GM19351 (cell line): Measurements from ENCODE around the gene TRIM14.
"Not testable (repeated sequence)": the region's sequence is repeated elsewhere in the genome, so short reads cannot be mapped to it uniquely, and the experiment has no call there.

Experiments used
- ATAC-seq: cut with Tn5 transposase; IDR thresholded peaks from one replicate; pipeline ENCODE4 v1.9.1; 2021; ENCODE audit warnings: mild to moderate bottlenecking, moderate library complexity; ENCODE audit not compliant: unreplicated experiment

The TRIM14 gene

DNA sequence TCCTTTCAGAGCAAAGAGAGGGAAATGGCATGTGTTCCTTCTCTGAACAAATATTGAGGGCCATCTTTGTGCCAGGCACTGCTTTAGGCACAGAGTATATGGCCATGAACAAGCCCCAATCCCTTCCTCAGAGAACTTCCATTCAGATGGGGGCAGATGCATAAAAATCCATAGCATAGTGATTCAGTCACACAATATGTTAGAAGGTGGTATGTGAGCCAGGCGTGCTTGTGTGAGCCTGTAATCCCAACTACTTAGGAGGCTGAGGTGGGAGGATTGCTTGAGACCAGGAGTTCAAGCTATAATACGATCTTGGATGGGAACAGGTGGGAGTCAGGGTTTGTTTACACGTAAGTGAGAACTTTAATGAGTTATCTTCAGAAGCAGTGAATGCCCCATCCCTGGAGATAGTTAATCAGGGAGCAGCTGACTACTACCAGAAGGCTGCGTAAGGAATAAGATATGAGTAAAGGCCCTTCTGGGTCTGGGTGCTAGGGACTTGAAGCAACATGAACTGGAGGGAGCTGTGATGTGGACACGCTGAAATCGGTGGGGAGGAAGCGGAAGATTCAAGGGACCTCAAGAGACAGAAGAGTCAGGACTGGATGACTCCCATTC, 35.3 kb downstream of the TRIM14 start:
- ATAC-seq = no peak

DNA sequence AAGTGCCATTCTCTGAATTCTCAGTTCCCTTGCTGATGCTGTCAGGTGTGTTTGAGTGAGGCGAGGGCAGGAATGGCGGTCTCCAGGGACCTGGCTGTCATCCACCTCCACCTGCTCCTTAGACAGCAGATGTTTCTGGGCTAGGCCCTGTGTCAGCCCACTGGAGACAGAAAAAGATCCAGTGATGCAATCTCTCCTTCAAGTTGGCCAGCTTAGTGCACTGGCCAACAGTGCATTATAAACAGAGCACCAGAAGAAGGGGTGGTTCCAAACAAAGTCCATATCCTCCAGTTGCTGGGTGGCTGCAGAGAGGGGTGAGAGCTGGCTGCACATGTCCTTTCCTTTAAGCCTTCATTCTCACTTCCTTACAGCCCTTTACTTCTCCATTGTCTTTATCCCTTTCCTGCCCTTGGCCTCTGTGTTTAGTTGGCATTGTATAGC, 35.9 kb downstream of the TRIM14 start:
- ATAC-seq = no peak

DNA sequence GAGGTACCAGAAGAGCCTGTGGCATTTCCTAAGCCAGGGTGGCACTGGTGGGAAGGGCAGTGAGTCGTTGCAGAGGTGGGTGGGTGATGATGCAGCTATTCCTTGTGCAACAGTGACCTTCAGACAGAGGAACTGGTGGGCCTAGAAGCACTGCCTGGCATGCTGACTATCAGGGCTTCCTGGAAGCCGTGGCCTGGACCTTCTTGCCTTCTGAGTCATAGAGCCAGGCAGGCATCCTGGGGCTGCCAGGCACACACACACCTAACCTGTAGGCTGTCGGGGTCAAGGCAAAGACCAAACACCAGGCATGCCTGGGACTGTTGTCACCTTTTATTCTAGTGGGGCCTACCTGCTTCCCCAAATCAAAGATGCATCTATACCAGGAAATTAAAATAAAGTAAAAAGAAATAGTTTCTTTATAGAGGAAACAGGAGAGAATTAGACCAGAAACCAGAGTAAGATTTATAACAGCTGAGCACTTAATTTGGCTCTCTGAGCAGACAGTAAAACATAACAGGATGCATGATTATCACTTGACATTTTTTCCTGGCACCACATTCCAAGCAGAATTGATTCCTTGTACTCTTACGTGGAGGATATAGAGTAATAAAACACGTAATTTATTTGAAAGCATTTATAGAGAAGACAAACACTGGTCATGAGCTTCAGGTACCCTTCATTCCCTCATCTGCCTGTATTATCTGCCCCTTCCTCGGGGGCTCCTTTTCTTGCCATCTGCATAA, 37.4 kb downstream of the TRIM14 start:
- no peak for ATAC-seq

DNA sequence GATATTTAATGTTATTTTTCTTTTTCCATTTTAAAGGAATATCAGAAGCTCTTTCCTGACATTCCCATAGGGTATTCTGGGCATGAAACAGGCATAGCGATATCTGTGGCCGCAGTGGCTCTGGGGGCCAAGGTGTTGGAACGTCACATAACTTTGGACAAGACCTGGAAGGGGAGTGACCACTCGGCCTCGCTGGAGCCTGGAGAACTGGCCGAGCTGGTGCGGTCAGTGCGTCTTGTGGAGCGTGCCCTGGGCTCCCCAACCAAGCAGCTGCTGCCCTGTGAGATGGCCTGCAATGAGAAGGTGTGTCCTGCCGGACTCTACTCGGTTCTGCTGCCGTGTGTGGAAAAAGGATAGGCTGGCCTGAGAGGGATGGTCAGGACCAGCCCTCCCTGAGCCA, 38.2 kb downstream of the TRIM14 start:
- no peak for ATAC-seq

DNA sequence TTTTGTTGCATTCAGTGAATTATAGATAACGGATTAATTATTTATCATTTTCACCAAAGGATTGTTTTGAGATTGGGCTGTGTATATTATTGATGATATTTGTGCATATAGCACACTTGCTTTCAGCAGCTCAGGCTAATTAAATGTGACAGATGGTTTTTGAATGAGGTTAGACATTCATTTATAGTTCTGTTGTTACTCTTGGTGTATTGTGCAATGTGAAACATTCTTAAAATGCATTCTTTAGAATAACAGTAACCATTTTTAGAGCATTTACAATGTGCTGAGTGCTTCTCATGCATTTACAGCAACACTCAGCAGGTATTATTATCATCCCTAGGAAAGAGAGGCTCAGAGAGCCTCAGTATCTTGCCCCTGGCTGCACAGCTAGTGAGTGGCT, 38.7 kb downstream of the TRIM14 start:
- ATAC-seq = no peak

DNA sequence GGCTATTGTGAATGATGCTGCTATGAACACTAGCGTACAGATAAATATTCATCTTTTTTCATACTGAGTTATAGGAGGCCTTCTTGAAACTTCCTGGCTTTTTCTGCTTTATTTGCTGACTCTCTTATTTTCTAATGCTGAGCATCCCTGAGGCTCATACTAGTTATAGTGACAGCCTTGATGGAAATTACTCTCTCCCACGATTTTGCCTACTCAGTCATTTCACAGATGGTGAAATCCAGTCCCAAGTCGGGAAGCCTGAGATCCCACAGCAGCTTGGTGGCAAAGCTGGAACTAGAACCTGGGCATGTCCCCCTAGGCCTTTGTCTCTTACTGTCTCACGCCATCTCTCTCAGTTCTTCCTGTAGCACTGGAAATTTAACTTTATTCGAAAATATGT, 40.1 kb downstream of the TRIM14 start:
- ATAC-seq = no peak

DNA sequence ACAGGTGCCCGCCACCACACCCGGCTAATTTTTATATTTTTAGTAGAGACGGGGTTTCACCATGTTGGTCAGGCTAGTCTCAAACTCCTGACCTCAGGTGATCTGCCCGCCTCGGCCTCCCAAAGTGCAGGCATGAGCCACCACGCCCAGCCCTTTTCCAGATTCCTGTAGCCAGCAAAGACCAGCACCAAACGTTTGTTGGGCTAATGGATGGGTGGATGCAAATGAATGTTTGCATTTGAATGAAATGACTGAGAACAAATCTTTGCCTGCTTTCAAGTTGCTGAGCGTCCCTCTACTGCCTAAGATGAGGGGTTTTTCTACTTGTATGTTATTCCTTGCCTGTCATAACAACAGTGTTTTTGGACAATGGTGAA, 42.5 kb downstream of the TRIM14 start:
- ATAC-seq = not testable (repeated sequence)

DNA sequence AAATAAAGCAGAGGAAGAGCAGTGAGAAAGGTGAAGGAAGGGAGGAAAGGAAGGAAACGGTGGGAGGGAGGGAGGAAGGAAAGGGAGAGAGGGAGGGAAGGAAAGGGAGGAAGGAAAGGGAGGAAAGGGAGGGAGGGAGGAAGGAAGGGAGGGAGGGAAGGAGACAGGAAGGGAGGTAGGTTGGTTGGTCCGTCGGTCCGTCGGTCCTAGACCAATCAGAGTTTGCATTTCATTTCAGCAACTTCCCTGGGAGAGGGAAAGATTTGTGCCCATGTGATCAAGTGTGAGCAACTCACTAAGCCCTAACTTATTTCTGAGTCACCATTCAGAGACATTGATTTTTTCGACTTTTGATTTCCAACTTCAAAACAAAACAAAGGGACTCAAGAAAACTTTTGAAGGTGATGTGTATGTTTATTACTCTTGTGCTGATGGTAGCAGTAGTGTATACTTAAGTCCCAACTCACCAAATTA, 43.7 kb downstream of the TRIM14 start:
- no peak for ATAC-seq

DNA sequence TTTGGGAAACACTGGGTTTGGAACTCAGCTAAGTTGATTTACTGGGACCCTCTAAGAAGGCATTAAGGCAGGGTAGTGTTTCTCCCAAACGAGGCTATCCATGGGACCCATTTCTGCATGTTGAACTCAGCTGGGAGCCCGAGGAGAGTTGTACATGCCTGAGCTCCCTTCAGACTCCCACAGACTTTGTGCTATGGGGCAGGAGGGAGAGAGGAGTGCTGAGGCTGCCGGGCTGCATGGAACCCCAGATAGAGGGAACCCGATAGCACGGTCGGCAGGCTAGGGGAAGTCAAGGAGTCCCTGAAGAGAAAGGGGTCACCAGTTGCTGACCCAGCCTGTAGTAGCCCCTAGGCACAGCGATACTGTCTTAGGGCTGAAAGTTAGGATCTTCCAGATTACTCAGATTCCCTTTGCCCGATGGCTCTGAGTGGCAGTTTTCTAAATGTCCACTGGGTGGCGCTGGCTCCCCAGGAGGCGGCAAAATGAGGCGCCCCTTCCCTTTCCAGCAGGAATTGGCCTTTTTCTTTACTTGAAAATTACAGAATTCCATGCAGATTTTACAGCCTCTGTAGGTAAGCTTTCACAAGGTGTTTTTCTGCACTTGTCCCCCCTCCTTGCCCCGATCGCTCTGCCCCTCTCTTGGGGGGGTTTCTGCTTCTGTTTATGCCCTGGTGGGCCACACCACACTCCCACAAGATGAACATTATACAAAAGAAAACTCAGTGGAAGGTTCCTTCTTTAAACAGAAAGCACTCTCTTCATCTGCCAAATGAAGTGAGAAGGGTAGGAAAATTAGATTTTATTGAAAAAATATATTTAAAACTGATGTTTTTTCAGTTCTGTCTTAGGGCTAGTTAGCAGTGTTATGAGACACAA, 44.7 kb downstream of the TRIM14 start:
- ATAC-seq = no peak

DNA sequence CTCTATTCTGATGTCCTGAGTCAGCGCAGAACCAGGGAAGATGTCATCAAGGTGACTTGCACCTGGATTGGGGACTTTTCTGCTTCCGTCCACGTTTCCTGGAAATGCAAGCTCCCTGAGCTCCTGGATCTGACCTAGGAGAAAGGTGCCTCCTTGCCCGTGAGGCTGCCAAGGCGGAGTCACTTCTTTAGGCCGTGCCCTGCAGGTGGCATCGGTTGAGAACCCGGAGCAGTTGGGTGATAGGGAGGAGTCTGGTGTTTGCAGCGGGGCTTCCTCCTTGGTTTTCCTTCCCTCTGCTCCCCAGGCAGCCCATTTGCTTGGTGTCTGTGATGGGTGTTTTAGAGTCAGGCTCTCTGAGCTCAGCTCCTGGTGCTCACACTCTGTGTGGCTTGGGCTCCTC, 47.3 kb downstream of the TRIM14 start:
- no peak for ATAC-seq

DNA sequence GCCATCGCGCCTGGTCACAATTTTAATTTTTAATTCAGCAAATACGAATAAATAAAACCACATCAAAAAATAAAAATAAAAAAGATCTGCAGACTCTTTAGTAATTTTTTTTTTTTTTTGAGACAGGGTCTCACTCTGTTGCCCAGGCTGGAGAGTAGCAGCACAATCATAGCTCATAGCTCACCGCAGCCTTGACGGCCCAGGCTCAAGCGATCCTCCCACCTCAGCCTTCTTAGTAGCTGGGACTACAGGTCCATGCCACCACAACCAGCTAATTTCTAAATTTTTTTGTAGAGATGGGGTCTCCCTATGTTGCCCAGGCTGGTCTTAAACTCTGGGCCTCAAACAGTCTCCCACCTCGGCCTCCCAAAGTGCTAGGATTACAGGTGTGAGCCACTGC, 48.3 kb downstream of the TRIM14 start:
- no peak for ATAC-seq

DNA sequence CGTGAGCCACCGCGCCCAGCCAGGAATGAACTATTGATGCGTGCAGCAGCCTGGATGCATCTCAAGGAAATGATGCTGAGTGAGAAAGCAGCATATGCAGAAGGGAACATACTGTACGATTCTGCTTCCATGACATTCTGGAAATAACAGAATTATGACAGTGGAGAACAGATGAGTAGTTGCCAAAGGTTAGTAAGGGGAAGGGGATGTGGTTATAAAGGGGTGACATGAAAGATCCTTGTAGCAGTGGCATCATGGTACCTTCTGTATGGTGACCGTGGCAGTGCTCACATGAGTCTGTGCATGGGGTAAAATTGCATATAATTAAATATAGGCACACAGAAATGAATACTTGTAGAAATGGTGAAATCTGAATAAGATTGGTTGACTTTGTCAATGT, 49.5 kb downstream of the TRIM14 start:
- ATAC-seq = no peak

DNA sequence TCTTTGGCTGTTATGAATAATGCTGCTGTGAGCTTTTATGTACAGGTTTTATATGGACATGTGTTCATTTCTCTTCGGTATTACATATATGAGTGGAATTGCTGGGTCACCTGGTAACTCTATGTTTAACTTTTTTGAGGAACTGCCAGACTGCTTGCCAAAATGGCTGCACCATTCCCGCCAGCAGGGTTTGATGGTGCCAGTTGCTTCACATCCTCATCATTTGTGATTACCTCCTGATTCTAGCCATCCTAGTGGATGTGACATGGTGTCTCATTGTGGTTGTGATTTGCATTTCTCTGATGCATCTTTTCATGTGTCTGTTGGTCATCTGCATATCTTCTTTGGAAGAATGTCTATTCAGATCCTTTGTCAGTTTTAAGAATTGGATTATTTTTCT, 51.8 kb downstream of the TRIM14 start:
- no peak for ATAC-seq

DNA sequence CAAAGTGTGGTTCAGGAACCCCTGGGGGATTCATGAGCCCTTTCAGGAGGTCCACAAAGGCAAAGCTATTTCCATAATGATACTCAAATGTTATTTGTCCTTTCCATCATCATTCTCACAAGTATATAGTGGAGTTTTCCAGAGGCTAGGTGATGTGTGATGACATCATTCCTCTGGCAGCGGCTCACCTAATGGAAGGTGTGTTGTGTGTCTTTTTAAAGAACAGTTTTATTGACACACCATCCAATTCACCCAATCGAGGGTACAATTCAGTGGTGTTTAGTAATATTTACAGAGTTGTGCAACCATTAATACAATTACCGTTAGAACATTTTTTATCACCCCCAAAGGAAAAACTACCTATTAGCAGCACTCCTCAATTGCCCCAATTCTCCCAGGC, 52.8 kb downstream of the TRIM14 start:
- ATAC-seq = no peak

DNA sequence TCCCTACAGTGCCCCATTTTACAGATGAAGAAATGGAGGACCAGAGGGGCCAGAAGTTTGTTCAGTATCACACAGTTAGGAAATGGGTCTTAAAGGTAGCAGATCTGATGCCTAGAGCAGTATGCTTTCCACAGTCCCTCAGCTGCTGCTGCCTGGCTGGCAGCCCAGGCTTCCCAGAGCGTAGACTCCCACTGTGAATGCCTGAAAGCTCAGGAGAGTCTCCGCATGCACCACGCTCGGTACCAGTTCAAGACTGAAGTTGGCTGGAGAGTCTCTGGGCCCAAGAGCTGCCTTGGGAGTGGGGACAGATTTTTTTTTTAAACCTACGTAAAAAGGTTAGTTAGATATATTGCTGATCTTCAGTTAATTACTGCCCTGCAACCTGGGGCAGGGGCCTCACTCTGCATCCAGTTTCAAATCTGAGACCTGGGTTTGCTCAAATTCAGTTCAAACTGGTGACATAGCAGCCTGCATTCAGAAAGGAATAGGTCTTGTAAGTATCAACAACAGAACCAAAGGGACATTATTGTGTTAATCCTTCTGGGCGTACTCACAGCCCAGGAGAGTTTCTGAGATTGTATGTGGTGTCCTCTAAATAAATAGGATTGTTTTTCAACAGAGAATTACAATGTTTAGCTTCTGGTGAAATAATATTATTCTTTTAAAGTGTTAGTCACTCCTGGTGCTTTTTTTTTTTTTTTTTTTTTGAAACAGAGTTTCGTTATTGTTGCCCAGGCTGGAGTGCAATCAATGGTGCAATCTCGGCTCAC, 54.2 kb downstream of the TRIM14 start:
- ATAC-seq = no peak

DNA sequence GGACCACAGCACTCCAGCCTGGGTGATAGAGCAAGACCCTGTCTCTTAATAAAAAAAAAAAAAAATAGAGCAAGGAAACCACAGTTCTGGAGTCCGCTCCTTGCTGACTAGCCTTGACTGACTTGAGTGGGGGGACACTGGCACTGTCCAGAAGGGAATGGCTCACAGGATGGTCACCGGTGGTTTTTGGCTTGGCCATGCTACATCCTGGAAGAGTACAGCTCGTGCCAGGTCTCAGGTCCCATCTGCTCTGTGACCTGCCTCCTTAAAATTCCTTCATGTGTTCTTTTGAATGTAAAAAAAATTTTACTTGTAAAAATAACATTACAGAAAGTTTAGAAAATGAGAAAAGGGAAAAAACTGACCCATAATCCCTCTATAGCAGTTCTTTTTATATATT, 56.9 kb downstream of the TRIM14 start:
- no peak for ATAC-seq

DNA sequence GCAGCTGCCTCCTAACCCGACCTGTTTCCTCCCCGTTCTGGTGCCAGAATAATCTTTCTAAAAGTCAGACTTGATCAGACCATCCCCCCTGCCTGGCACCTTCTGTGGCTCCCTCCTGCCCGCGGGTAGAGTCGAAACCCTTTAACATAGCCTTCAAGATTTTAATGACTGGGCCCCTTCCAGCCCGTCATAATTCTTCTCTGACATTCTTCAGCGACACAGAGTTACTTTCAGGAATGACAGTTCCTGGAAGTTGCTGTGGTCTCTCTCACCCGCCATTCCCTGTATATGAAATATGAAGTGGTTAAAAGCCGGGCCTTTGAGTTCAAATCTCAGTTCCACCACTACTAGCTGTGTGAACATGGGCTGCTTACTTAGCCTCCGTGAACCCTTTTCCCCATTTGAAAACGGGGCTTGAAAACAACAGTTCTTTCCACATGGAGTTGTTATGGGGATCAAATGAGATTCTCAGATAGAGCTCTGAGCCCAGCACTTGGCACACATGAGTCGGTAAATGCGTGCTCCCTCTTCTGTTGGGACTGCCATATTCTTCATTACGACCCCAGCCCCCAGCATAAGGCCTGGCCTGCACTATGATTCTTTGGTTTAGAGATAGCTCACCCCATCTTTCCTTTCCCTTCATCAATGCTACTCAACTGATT, 61.8 kb downstream of the TRIM14 start:
- peak; percentile 1 for ATAC-seq

DNA sequence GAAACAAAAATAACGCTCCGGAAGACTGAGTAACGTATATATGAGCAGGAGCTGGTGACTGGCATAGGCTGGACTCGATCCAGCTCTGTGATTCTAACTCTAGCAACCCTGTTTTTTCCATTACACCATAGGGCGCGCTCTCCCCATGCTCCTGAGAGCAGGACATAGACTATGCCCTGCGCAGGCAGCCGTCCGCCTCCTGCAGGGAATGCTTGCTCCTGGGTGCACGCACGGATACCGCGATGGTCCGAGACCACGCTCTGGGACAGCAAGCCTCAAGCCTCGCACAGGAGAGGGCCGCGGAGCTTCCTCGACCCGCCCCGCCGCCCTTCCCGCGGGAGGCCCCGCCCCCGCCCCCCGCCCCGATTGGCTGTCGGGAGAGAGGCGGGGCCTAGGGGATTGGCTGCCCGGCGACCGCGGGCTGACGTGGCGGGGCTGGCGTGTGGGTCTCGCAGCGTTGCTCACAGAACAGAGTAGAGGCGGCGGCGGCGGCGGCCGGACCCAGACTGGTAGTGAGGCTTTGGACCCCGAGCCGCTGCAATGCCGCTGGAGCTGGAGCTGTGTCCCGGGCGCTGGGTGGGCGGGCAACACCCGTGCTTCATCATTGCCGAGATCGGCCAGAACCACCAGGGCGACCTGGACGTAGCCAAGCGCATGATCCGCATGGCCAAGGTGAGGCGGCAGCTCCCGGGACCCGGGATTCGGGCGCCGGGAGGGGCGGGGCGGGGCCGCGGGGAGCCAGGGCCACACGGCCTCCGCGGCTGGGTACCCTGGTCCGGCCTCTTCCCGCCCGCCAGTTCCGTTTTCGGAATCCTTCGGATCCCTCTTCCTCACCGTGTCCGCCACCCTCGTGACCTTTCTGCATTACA, 62.5 kb downstream of the TRIM14 start, which contains the start of gene NANS:
Gene NANS, plus strand, starts transcription at position 464 of the 869 bp plus-strand sequence. Its CDS starts 77 bp downstream, at position 541.
- ATAC-seq = peak; percentile 95

DNA sequence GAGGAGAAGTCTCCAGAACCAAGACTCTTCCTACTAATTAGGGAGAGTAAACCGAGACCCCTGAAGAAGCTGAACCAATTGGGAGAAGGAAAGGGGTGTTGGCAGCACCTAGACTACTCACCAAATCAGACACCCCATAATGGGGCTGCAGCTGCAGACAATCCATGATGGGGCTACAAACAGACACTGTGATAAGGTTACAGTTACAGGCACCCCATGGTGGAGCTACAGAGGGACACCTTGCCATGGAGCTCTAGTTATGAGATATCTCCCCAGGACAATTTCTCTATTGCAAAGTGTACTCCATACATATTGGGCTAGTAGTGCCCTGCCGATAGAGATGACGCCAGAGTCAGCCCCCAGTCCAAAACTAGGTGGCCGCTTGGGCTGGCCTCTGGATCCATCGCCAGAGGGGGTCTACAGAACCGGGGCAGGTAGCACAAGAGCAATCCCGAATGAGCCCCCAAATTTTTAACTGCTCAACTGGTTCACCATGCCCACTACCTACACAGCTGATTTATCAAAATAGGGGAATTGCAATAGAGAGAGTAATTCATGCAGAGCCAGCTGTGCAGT, 64.6 kb downstream of the TRIM14 start:
- no peak for ATAC-seq
